Endothelial cell of umbilical vein (primary cell): ENCODE measurements around the gene CDO1. TPM values are rescaled to one million over a fixed set of nuclear protein-coding genes. Genes with fewer than 3 reads are reported as not detected.

Experiments
- BruUV-seq: library from RNA; stranded (reverse); fragments of 400-500 nt; replicated peaks from 2 replicates; lab custom pipeline; 2021; lab: Mats Ljungman, UMichigan
- CTCF ChIA-PET: fragments of 300-600, 350-600 bp; sonication (Branson Sonifier 250); formaldehyde crosslinking; loops from one replicate; lab custom pipeline; 2021; ENCODE audit warnings: antibody characterized with exemption, inconsistent platforms; lab: Charles Lee
- POLR2A ChIA-PET: fragments of 300-600, 350-600 bp; sonication (Branson Sonifier 250); formaldehyde crosslinking; loops from one replicate; lab custom pipeline; 2021; ENCODE audit warnings: antibody characterized with exemption, inconsistent platforms; lab: Charles Lee
- DNase-seq: peaks from one replicate; pipeline ENCODE4 v3.0.0-alpha.2; 2011; ENCODE audit warnings: low read depth, low spot score
- FAIRE-seq: peaks from 2 replicates; lab custom pipeline; 2011; peaks lifted over from hg19 to GRCh38; lab: Jason Lieb, UNC
- H2AFZ ChIP-seq: 2 replicates; pipeline ENCODE4 v1.6.0; 2012; ENCODE audit warnings: low read depth, low read length, control low read depth, inconsistent platforms
- H3K27ac ChIP-seq: 2 replicates; pipeline ENCODE4 v1.5.1; 2011; ENCODE audit warnings: low read depth, mild to moderate bottlenecking, control low read depth, low read length, moderate library complexity; ENCODE audit not compliant: insufficient read depth
- H3K27me3 ChIP-seq, 2 experiments: 2 replicates each; pipeline versions ENCODE4 v1.6.0 to v1.6.1; 2011; ENCODE audit warnings: low read length in 2 of 2, mixed read lengths in 1 of 2; ENCODE audit not compliant: control insufficient read depth in 2 of 2, insufficient read depth in 2 of 2
- H3K36me3 ChIP-seq, 2 experiments: 2 replicates in 1 of 2; 3 replicates in 1 of 2; pipeline ENCODE4 v1.5.1; 2011; ENCODE audit warnings: low read length in 2 of 2, mild to moderate bottlenecking in 1 of 2, moderate library complexity in 1 of 2; ENCODE audit not compliant: control insufficient read depth in 2 of 2, insufficient read depth in 2 of 2; ENCODE audit errors: extremely low read depth in 1 of 2
- H3K4me1 ChIP-seq: 3 replicates; pipeline ENCODE4 v1.5.1; 2011; ENCODE audit warnings: mild to moderate bottlenecking, low read length; ENCODE audit not compliant: control insufficient read depth, insufficient read depth; ENCODE audit errors: extremely low read depth
- H3K4me2 ChIP-seq: 2 replicates; pipeline ENCODE4 v1.6.1; 2011; ENCODE audit warnings: low read length, control low read depth, mixed read lengths; ENCODE audit not compliant: insufficient read depth
- H3K4me3 ChIP-seq, 3 experiments: fragments of 200-600 bp in 1 of 3; sonication (generic), shearing (Covaris generic) in 1 of 3; replicated peaks in 1 of 3; 2 replicates each; pipeline ENCODE4 v1.5.1; 2011 to 2016; ENCODE audit warnings: control low read depth in 3 of 3, low read length in 3 of 3, mild to moderate bottlenecking in 2 of 3, inconsistent platforms in 1 of 3, low read depth in 1 of 3, moderate library complexity in 1 of 3; ENCODE audit not compliant: insufficient read depth in 1 of 3
- H3K79me2 ChIP-seq: 2 replicates; pipeline ENCODE4 v1.6.0; 2012; ENCODE audit warnings: low read length, inconsistent platforms; ENCODE audit not compliant: control insufficient read depth, insufficient read depth
- H3K9ac ChIP-seq: replicated peaks from 2 replicates; pipeline ENCODE3; 2011; ENCODE audit warnings: low read length, control low read depth; ENCODE audit not compliant: insufficient read depth; ENCODE audit errors: extremely low read depth
- H3K9me1 ChIP-seq: replicated peaks from 3 replicates; pipeline ENCODE4 v1.6.0; 2011; ENCODE audit warnings: mild to moderate bottlenecking, low read length; ENCODE audit not compliant: control insufficient read depth, insufficient read depth; ENCODE audit errors: extremely low read depth
- H3K9me3 ChIP-seq: replicated peaks from 2 replicates; pipeline ENCODE4 v1.5.1; 2012; ENCODE audit warnings: low read length, inconsistent platforms; ENCODE audit not compliant: control insufficient read depth, insufficient read depth
- H4K20me1 ChIP-seq: replicated peaks from 2 replicates; pipeline ENCODE3; 2011; ENCODE audit warnings: mild to moderate bottlenecking, low read length; ENCODE audit not compliant: control insufficient read depth, insufficient read depth; ENCODE audit errors: extremely low read depth
- CTCF ChIP-seq, 2 donors: IDR thresholded peaks; 1 replicate in 1 of 2; 2 replicates in 1 of 2; pipeline ENCODE4 v1.5.1; 2011; ENCODE audit warnings: low read length in 2 of 2, mild to moderate bottlenecking in 2 of 2, moderate library complexity in 2 of 2, control low read depth in 1 of 2, inconsistent platforms in 1 of 2, low read depth in 1 of 2; ENCODE audit not compliant: insufficient read depth in 1 of 2; ENCODE audit errors: extremely low read depth in 1 of 2
- MAX ChIP-seq: IDR thresholded peaks from 2 replicates; pipeline ENCODE4 v1.6.1; 2011; ENCODE audit not compliant: insufficient read depth, insufficient read length
- MYC ChIP-seq: IDR thresholded peaks from one replicate; pipeline ENCODE4 v1.6.1; 2011; ENCODE audit warnings: mild to moderate bottlenecking, low read depth, low read length
- POLR2A ChIP-seq: IDR thresholded peaks from 2 replicates; pipeline ENCODE4 v1.6.1; 2012; ENCODE audit warnings: low read depth, mild to moderate bottlenecking, control low read depth, low read length
- dilution Hi-C: fragments of 300-500 bp; cut with MboI; formaldehyde crosslinking; loops from one replicate; pipeline ENCODE4 v1.15.0; 2019; ENCODE audit warnings: low sequenced_read_pairs; ENCODE audit not compliant: extremely low pct_ligation_motif_present
- intact Hi-C: fragments of 100-400 bp; cut with micrococcal nuclease; formaldehyde crosslinking; loops from one replicate; pipeline ENCODE4 v1.10.0; 2022
- polyA plus RNA-seq, 4 experiments: library from polyadenylated mRNA; depleted of rRNA in 3 of 4; stranded (reverse) in 3 of 4; unstranded in 1 of 4; fragments of >200 nt; gene quantifications; 2 replicates each; pipeline versions ENCODE4 v1.2.1 to v1.2.3, GENCODE V29; 2011 to 2012; ENCODE audit warnings: missing spikeins in 1 of 4
- total RNA-seq: library from RNA; stranded (reverse); gene quantifications from 2 replicates; pipeline ENCODE4 v1.2.3, GENCODE V29; 2021

Gene CDO1
- total and polyA plus RNA-seq, 2 donors (not counting 3 experiments of a cell fraction or from before 2014, with no cell fraction given), result 1.3 to 1.7 TPM

GRCh38 chr5:115842089-115842935, 25.9 kb upstream of the CDO1 start:
- Histone ChIP-seq H4K20me1 (peaks cover 7% of the 10 kb centered on the region), H2AFZ (peak overlapping the region; percentile 60), H3K27me3 (no peaks in the 10 kb centered on the region), H3K4me1 (peaks cover 41% of the 10 kb centered on the region), H3K9me1 (no peaks in the 10 kb centered on the region), H3K27ac (peak overlapping the region; percentile 86), H3K9ac (peak overlapping the region; percentile 84), H3K9me3 (no peaks in the 10 kb centered on the region), H3K36me3 (peaks cover 0 to 3% of the 10 kb centered on the region in 2 experiments), H3K4me2 (peak overlapping the region; percentile 98), H3K79me2 (peaks cover 84% of the 10 kb centered on the region), H3K4me3 (peak overlapping the region; percentile 66 to 90 (median 67))
- intact Hi-C loops (loop anchor here (5.0 to 10.0 kb wide), 4 partner anchors 120 to 668 kb away; partner anchors contain the start of genes CCDC112, FEM1C and LVRN), dilution Hi-C loops (no loop called here)
- DNase-seq, result no peak
- BruUV-seq, result no TSS peak
- ChIA-PET CTCF (interaction anchor here (0.6 to 3.6 kb wide), 11 partner anchors 10 to 234 kb away, joined by 3 to 15 read pairs (median 6); partner anchors contain the start of gene ARL14EPL), POLR2A (interaction anchor here (1.1 kb wide), 1 partner anchor 242 kb away, joined by 3 read pairs; the partner anchor contains the start of gene COMMD10)
- no peak for TF ChIP-seq POLR2A
- TF ChIP-seq MAX, result no peak
- TF ChIP-seq MYC, result no peak
- peak; percentile 15 to 50 for TF ChIP-seq CTCF (IDR thresholded peaks at IDR 0.05; ENCODE audit: extremely low read depth in 1 of 2, insufficient read depth in 1 of 2, low read depth in 1 of 2, low read length in 2 of 2)
- no peak for FAIRE-seq
